ENCODE data around the gene TFAP2A.

The TFAP2A gene

GRCh38 chr6:10412461-10413261 lies 2.2 kb downstream of the TFAP2A start:
- DNase-seq = peak in 1 of 56 donors; percentile 10

GRCh38 chr6:10411971-10412460 lies 2.9 kb downstream of the TFAP2A start:
- peak in 1 of 56 donors; percentile 11 for DNase-seq

GRCh38 chr6:10411131-10411970 lies 3.5 kb downstream of the TFAP2A start:
- DNase-seq = no peak

- DNase-seq = no peak
Measured at GRCh38 chr6:10410207-10411050, 4.4 kb downstream of the TFAP2A start.

- no peak for DNase-seq
Measured at GRCh38 chr6:10409731-10410206, 5.1 kb downstream of the TFAP2A start.

- no peak for DNase-seq
Measured at GRCh38 chr6:10409233-10409721, 5.6 kb downstream of the TFAP2A start.

- no peak for DNase-seq
Measured at GRCh38 chr6:10408457-10408856, 6.4 kb downstream of the TFAP2A start.

- DNase-seq = no peak
Measured at GRCh38 chr6:10407674-10408054, 7.2 kb downstream of the TFAP2A start.

- DNase-seq = no peak
Measured at GRCh38 chr6:10407018-10407673, 7.7 kb downstream of the TFAP2A start.

- DNase-seq = no peak
Measured at GRCh38 chr6:10406556-10406955, 8.3 kb downstream of the TFAP2A start.

- DNase-seq = no peak
Measured at GRCh38 chr6:10405513-10405900, 9.4 kb downstream of the TFAP2A start.

- DNase-seq = no peak
Measured at GRCh38 chr6:10404799-10405512, 9.9 kb downstream of the TFAP2A start.

GRCh38 chr6:10404107-10404798 lies 10.6 kb downstream of the TFAP2A start:
- DNase-seq = peak in 55 of 56 donors; percentile 35 to 97 (median 83)

GRCh38 chr6:10403385-10404106 lies 11.3 kb downstream of the TFAP2A start:
- no peak for DNase-seq

GRCh38 chr6:10402648-10403311 lies 12.1 kb downstream of the TFAP2A start:
- no peak for DNase-seq

GRCh38 chr6:10401632-10402223 lies 13.1 kb downstream of the TFAP2A start:
- DNase-seq = no peak

GRCh38 chr6:10401004-10401536 lies 13.8 kb downstream of the TFAP2A start:
- no peak for DNase-seq

Data from nucleus accumbens (tissue), 56 donors.